Measurements from ENCODE around the gene CERS2. TPM values are rescaled to one million over a fixed set of nuclear protein-coding genes. Genes with fewer than 3 reads are reported as not detected.

CERS2 gene
- total and polyA plus RNA-seq, 9 donors, result 91.9 to 339 (median 156) TPM

DNA sequence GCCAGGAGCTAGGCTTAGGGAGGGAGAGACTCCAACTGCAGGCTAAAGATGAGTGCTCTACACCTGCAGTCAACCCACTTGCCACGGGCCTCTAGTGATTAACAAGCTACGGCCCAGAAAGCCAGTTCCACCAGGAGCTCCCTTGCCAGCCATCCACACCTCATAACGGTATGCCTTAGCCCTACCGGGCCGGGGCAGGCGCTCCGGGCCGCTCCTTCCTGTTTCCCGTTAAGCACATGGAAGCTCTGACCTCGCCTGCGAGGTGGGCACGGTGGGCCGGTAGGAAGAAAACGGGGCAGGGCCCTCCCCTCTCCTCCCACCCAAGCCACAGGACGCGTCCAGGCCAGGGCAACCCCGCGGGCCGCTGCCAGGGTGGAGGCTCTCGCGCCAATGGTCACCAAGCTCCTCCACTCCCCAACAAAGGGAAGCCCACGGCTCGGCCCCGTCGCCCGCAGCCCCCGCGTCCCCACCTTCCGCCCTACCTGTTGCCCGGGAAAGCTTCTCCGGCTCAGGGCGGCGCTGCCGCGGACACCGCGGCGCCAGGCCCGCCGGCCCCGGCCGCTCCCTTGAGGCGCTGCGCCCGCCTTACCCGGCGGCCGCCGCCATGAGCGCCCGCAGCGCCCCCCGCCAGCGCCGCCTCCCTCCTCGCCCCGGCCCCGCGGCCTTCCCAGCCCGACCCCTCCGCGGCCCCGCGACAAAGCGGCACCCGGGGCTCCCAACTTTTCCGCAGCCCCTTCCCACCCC lies 627 bp downstream of the CERS2 start:
- WGBS, 3 donors, result 1% methylated on average over 30 to 67 of the region's 67 CpGs
- DNase-seq, result peak; percentile 45 to 71 (median 57)
- Histone ChIP-seq H3K27ac (peak overlapping the region; percentile 84 to 96), H3K4me3 (peak overlapping the region; percentile 74), H3K4me1 (ENCODE audit: insufficient read depth) (peaks cover 28% of the 10 kb centered on the region), H3K36me3 (no peaks in the 10 kb centered on the region), H3K9me3 (no peaks in the 10 kb centered on the region), H3K27me3 (no peaks in the 10 kb centered on the region)
- intact Hi-C loops (cut with DNase I), result loop anchor here in 2 of 4 donors (5.0 to 10.0 kb wide), 3 partner anchors 49 to 412 kb away; partner anchors contain the start of genes ENSA (in 1 of the 2) and SETDB1 (in 1 of the 2)
- TF ChIP-seq, protein P1, sequence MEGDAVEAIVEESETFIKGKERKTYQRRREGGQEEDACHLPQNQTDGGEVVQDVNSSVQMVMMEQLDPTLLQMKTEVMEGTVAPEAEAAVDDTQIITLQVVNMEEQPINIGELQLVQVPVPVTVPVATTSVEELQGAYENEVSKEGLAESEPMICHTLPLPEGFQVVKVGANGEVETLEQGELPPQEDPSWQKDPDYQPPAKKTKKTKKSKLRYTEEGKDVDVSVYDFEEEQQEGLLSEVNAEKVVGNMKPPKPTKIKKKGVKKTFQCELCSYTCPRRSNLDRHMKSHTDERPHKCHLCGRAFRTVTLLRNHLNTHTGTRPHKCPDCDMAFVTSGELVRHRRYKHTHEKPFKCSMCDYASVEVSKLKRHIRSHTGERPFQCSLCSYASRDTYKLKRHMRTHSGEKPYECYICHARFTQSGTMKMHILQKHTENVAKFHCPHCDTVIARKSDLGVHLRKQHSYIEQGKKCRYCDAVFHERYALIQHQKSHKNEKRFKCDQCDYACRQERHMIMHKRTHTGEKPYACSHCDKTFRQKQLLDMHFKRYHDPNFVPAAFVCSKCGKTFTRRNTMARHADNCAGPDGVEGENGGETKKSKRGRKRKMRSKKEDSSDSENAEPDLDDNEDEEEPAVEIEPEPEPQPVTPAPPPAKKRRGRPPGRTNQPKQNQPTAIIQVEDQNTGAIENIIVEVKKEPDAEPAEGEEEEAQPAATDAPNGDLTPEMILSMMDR (IDR thresholded peaks at IDR 0.05), result no peak
- TF ChIP-seq POLR2A (IDR thresholded peaks at IDR 0.05) (no peak), EP300 (IDR thresholded peaks at IDR 0.05) (no peak)

DNA sequence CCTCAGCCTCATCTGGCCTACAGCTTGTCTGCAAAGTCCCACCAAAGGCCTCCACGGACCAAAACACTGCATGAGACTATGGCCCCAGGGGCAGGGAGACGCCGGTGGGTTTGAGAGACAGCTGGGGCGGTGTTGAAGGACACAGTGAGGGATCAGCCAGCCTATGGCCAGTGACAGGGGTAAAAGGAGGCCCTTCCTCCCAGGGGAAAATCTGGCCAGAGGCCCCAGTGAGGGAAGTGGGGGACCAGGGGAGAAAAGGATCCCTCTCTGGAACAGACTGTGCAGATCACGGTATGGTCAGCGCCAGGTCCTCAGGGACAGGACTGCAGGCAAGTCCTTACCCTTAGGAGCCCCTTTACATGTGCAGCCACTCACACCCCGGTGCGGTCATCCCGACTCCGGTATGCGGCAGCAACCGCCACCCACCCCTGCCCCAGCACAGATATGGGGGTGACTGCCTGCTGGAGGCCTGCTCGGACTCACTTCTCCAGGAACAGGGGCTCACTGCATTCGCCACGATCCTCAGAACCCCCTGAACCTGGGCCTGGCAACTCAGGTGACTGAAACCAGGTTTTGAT lies 1.3 kb downstream of the CERS2 start:
- TF ChIP-seq, protein P1 (IDR thresholded peaks at IDR 0.05), result no peak
- TF ChIP-seq EP300 (IDR thresholded peaks at IDR 0.05), result no peak
- TF ChIP-seq POLR2A (IDR thresholded peaks at IDR 0.05), result no peak
- Histone ChIP-seq H3K4me1 (ENCODE audit: insufficient read depth) (peaks cover 27% of the 10 kb centered on the region), H3K27me3 (no peaks in the 10 kb centered on the region), H3K9me3 (no peaks in the 10 kb centered on the region), H3K4me3 (peak overlapping the region; percentile 74), H3K36me3 (no peaks in the 10 kb centered on the region), H3K27ac (peak overlapping the region; percentile 84 to 96)
- peak; percentile 25 to 58 (median 41) for DNase-seq
- intact Hi-C loops (cut with DNase I), result loop anchor here in 2 of 4 donors (5.0 to 10.0 kb wide), 3 partner anchors 49 to 411 kb away; partner anchors contain the start of genes ENSA (in 1 of the 2) and SETDB1 (in 1 of the 2)
- 10 to 14% (median 12%) methylated on average over 15 of the region's 15 CpGs for WGBS, 3 donors

DNA sequence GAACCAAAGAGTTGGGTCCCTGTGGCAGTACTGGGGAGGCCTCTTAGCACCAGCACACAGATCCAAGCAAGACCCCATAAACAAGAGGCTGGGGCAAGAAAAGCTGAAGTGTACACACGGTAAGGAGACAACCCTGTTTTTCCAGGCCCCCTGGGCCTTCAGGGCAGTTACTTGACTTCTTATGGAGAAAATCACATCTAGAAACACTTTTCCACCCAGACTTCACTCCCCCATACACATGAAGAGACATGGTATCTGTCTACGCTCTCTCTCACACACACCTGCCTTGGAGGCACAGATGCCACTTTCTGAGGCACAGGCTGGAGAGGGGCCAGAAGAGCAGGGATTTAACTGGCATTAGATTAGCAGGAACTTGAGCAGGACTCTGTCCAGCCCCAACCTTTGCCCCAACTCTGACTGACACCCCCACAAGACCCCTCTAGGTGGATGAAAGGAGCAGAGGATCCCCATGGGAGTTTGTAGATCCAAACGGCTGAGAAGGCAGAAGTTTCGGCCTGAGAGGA lies 2.2 kb downstream of the CERS2 start:
- intact Hi-C loops (cut with DNase I), result loop anchor here in 2 of 4 donors (5.0 to 10.0 kb wide), 3 partner anchors 48 to 410 kb away; partner anchors contain the start of genes ENSA (in 1 of the 2) and SETDB1 (in 1 of the 2)
- Histone ChIP-seq H3K36me3 (no peaks in the 10 kb centered on the region), H3K4me1 (ENCODE audit: insufficient read depth) (peaks cover 27% of the 10 kb centered on the region), H3K4me3 (peak overlapping the region; percentile 4), H3K9me3 (no peaks in the 10 kb centered on the region), H3K27me3 (no peaks in the 10 kb centered on the region), H3K27ac (peak overlapping the region in 1 of 2 donors; percentile 74)
- TF ChIP-seq POLR2A (IDR thresholded peaks at IDR 0.05) (no peak), EP300 (IDR thresholded peaks at IDR 0.05) (no peak)
- TF ChIP-seq, protein P1 (IDR thresholded peaks at IDR 0.05), result no peak
- WGBS, 3 donors, result 51 to 59% (median 56%) methylated on average over 4 of the region's 4 CpGs
- peak in 1 of 5 donors; percentile 24 for DNase-seq
